Astrocyte (in vitro differentiated cells and primary cell): Measurements from ENCODE around the gene DHRS7B.

Experiments used
- CTCF ChIP-seq: IDR thresholded peaks from 2 replicates; pipeline ENCODE4 v1.5.1; 2011; ENCODE audit warnings: low read depth, mild to moderate bottlenecking, inconsistent platforms, low read length, moderate library complexity; ENCODE audit not compliant: insufficient read depth
- EZH2 ChIP-seq: IDR thresholded peaks from 2 replicates; pipeline ENCODE4 v1.6.1; 2012; ENCODE audit warnings: mild to moderate bottlenecking, low read length, inconsistent platforms; ENCODE audit not compliant: insufficient read depth

GRCh38 chr17:21201298-21201595 is 74.5 kb downstream of the DHRS7B start:
- TF ChIP-seq CTCF = no peak
- TF ChIP-seq EZH2 = no peak
